ENCODE data around the gene CFP. TPM values are rescaled to one million over a fixed set of nuclear protein-coding genes. Genes with fewer than 3 reads are reported as not detected.
"Not testable (repeated sequence)": the region's sequence is repeated elsewhere in the genome, so short reads cannot be mapped to it uniquely, and the experiment has no call there.

Gene CFP
- total RNA-seq: 10 to 100 TPM; 13.1 to 18.9 TPM

- H3K4me3 ChIP-seq: no peak within 1 kb of the TSS
- no peak for DNase-seq (ENCODE audit: low spot score)
- no peak within 1 kb of the TSS for H3K27ac ChIP-seq
Measured at GRCh38 chrX:47629419-47630200, at the start of gene CFP. CFP (minus strand) TSS chrX:47629930; CDS start chrX:47629844, 86 bp downstream.

GRCh38 chrX:47675959-47676859 lies 46.5 kb upstream of the CFP start:
- not testable (repeated sequence) for H3K9me3 ChIP-seq; H3K4me1 ChIP-seq (ENCODE audit: control insufficient read depth in 1 of 2, low read depth in 2 of 2); H3K4me3 ChIP-seq; H3K36me3 ChIP-seq; ATAC-seq (ENCODE audit: insufficient number of reproducible peaks, low FRiP score, low read depth); H3K27ac ChIP-seq; H3K27me3 ChIP-seq (replicated peaks; ENCODE audit: insufficient read depth); DNase-seq (ENCODE audit: low spot score)

More at GRCh38 chrX:47629419-47630200, at the start of gene CFP:
- no peak for TF ChIP-seq CTCF (IDR thresholded peaks at IDR 0.05)
- Histone ChIP-seq H3K36me3 (no peaks in the 10 kb centered on the region), H3K9me3 (no peaks in the 10 kb centered on the region), H3K4me1 (ENCODE audit: control insufficient read depth in 1 of 2, low read depth in 2 of 2) (no peaks in the 10 kb centered on the region), H3K27me3 (replicated peaks; ENCODE audit: insufficient read depth) (no peaks in the 10 kb centered on the region)
- ATAC-seq (ENCODE audit: insufficient number of reproducible peaks, low FRiP score, low read depth): no peak

- TF ChIP-seq CTCF (IDR thresholded peaks at IDR 0.05): no peak
- Histone ChIP-seq H3K9me3 (no peaks in the 10 kb centered on the region), H3K4me1 (ENCODE audit: control insufficient read depth in 1 of 2, low read depth in 2 of 2) (no peaks in the 10 kb centered on the region), H3K27me3 (replicated peaks; ENCODE audit: insufficient read depth) (no peaks in the 10 kb centered on the region), H3K4me3 (no peak overlapping the region), H3K36me3 (no peaks in the 10 kb centered on the region), H3K27ac (no peak overlapping the region)
- no peak for DNase-seq (ENCODE audit: low spot score)
- no peak for ATAC-seq (ENCODE audit: insufficient number of reproducible peaks, low FRiP score, low read depth)
Measured at GRCh38 chrX:47674776-47675175, 45.0 kb upstream of the CFP start.

- not testable (repeated sequence) for H3K27ac ChIP-seq; H3K27me3 ChIP-seq (replicated peaks; ENCODE audit: insufficient read depth); DNase-seq (ENCODE audit: low spot score); H3K4me3 ChIP-seq; ATAC-seq (ENCODE audit: insufficient number of reproducible peaks, low FRiP score, low read depth); H3K9me3 ChIP-seq; H3K4me1 ChIP-seq (ENCODE audit: control insufficient read depth in 1 of 2, low read depth in 2 of 2); H3K36me3 ChIP-seq
Measured at GRCh38 chrX:47665797-47666196, 36.1 kb upstream of the CFP start.

- TF ChIP-seq CTCF (IDR thresholded peaks at IDR 0.05): no peak
- Histone ChIP-seq H3K4me3 (no peak overlapping the region), H3K4me1 (ENCODE audit: control insufficient read depth in 1 of 2, low read depth in 2 of 2) (peaks cover 0 to under 1% of the 10 kb centered on the region in 2 donors), H3K27ac (no peak overlapping the region), H3K9me3 (no peaks in the 10 kb centered on the region), H3K27me3 (replicated peaks; ENCODE audit: insufficient read depth) (no peaks in the 10 kb centered on the region), H3K36me3 (no peaks in the 10 kb centered on the region)
- DNase-seq (ENCODE audit: low spot score): no peak
- ATAC-seq (ENCODE audit: insufficient number of reproducible peaks, low FRiP score, low read depth): no peak
Measured at GRCh38 chrX:47664737-47665136, 35.0 kb upstream of the CFP start.

- Histone ChIP-seq H3K27me3 (replicated peaks; ENCODE audit: insufficient read depth) (no peaks in the 10 kb centered on the region), H3K9me3 (no peaks in the 10 kb centered on the region), H3K4me3 (no peak overlapping the region), H3K4me1 (ENCODE audit: control insufficient read depth in 1 of 2, low read depth in 2 of 2) (peaks cover 0 to 4% of the 10 kb centered on the region in 2 donors), H3K27ac (no peak overlapping the region), H3K36me3 (no peaks in the 10 kb centered on the region)
- ATAC-seq (ENCODE audit: insufficient number of reproducible peaks, low FRiP score, low read depth): no peak
- DNase-seq (ENCODE audit: low spot score): no peak
- no peak for TF ChIP-seq CTCF (IDR thresholded peaks at IDR 0.05)
Measured at GRCh38 chrX:47662144-47662657, 32.5 kb upstream of the CFP start.
